Measurements from ENCODE around the gene ST14.
"Not testable (repeated sequence)": the region's sequence is repeated elsewhere in the genome, so short reads cannot be mapped to it uniquely, and the experiment has no call there.

The ST14 gene

DNA sequence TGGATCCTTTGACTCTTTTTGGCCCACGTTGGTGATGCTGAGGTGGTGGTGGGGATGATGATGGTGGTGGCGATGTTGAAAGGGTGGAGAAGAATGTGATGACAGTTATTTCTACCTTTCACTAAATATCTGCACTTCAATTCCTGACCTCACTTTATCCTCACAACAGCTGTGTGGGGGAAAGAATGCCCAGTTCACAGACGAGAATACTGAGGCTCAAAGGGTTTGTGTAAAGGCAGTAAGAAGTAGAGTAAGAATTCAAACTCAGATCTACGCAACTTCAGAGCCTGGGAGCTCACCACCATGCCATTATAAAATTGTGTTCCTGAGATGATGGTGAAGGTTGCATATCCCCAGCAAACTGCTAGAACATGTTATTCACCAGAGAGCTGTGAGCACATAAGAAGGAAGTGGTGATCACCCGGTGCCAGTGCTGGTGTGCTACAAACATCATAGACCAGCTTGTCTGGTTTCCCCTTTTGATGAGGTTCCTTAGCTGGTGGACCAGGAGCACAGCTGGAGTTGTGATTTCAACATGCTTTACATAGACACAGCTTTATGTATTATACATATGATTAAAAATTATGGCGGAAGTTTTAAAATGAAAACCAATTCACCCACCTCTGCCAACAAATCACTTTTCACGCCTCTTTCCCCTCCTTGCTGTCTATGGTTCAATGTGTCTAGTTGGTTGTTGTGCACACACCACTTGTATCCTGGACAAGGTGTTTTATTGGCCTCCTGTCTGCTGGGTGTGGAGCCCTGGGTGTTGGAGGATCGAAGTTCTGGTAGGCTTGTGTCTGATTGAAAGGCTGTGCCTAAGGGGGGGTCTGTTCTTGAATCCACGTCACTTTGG lies 6.2 kb downstream of the ST14 start:
- DNase-seq = peak; percentile 69 to 81

GRCh38 chr11:130166457-130166784 lies 6.8 kb downstream of the ST14 start:
- DNase-seq = peak; percentile 56 to 87

DNA sequence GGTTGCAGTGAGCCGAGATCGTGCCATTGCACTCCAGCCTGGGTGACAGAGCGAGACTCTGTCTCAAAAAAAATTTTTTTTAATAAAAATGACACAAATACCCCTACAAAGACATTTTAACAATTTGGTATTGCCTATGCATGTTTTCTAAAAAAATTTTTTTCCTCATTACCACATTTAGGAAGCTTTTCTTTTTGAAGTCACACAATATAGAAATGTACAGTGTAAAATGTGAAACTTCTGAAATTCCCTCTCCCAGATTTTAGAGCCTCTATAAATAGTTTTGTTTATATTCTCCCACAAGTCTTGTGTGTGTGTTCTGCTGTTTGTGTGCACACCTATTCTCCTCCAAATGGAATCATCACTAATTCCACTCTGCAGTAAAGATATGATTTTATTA lies 7.6 kb downstream of the ST14 start:
- peak; percentile 39 to 64 for DNase-seq

DNA sequence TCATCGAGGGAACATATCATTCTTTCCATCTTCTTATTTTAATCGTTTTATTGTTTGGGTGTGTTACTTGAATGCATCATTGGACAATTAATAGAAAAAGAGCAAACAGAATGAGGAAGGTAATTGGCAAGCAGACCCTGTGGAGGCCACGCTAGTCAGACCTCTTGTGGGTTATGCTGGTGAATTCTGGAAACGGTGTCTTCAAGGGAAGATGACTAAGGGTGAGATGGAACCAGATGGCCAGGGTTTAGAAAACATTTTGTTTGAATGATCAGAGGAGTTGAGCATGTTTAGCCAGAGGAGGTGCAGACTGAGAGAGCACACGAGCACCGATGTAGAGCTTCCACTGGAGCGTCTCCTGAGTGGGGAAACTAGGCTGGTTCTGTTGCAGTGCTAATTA lies 8.5 kb downstream of the ST14 start:
- no peak for DNase-seq

DNA sequence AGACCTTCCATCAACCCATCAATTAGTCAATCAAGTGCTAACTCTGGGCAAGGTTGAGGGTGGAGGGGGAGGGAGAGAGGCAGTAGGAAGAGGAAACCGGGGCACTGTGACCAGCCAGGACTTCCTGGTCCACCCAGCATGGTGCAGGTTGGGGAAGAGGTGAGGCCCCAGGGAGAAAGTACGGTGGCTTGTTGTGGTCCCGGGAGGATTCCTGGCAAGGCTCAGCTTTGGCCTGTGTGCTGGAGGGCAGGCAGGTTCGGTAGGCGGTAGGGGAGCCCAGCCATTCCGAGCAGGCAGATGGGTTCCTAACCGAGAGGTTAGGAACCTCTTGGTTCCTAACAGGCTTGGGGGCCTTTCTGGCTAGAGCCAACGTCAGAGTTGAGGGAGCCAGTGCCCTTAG lies 10.8 kb downstream of the ST14 start:
- no peak for DNase-seq

- no peak for DNase-seq
Observed at GRCh38 chr11:130171534-130171933, 12.0 kb downstream of the ST14 start.

DNA sequence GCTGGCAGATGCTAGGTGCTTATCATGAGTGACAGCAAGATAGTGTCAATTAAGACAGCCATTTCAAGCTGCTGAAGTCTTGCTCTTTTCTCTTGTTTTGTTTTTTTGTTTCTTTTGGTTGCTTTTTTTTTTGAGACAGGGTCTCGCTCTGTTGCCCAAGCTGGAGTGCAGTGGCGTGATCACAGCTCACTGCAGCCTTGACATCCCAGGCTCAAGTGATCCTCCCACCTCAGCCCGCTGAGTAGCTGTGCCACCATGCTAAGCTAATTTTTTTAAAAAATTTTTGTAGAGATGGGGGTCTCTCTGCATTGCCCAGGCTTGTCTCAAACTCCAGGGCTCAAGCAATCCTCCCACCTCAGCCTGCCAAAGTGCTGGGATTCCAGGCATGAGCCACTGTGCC lies 12.4 kb downstream of the ST14 start:
- not testable (repeated sequence) for DNase-seq

- DNase-seq = no peak
Observed at GRCh38 chr11:130174642-130175041, 15.1 kb downstream of the ST14 start.

- no peak for DNase-seq
Observed at GRCh38 chr11:130175898-130176297, 16.3 kb downstream of the ST14 start.

GRCh38 chr11:130177782-130178181 lies 18.2 kb downstream of the ST14 start:
- DNase-seq = no peak

DNA sequence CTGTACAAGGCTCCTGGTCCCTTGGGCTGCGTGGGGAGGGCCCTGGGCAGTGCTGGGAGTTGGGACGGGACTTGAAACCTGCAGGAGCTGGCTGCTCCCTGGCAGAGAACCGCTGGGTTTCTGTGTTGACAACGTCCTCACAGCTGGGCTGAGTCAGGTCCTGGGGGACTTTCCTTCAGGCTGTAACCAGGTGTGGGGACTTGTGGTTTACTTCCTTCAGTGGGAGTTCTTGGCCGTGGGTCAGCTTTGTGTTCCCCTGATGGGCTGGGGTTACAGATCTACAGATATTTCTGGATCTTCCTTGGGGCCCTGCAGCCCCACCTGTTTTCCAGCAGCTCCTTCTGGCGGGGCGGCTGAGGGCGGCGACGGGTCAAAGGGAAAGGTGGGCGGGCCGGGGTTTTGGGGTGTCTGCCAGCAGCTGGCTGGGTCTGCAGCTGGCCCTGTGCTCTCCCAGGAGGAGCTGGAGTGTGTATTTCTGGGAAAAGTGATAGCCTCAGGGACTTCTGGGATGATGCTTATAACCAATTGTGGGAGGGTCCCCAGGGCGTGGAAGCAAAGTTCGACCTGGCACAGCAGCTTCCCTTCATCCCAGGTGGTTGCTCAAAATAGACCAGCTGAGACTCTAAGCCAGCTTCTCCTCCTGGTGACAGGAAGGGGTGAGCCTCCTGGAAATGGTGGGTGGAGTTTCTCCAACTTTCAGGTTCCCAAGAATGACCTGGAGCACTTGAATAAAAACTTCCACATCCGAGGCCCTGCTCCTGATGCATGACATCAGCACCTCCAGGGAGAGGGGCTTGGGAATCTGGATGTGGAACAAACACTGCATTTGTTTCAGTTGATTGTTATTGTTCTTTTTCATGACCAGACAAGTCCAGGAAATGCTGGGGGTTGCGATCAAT lies 19.1 kb downstream of the ST14 start:
- no peak for DNase-seq

DNA sequence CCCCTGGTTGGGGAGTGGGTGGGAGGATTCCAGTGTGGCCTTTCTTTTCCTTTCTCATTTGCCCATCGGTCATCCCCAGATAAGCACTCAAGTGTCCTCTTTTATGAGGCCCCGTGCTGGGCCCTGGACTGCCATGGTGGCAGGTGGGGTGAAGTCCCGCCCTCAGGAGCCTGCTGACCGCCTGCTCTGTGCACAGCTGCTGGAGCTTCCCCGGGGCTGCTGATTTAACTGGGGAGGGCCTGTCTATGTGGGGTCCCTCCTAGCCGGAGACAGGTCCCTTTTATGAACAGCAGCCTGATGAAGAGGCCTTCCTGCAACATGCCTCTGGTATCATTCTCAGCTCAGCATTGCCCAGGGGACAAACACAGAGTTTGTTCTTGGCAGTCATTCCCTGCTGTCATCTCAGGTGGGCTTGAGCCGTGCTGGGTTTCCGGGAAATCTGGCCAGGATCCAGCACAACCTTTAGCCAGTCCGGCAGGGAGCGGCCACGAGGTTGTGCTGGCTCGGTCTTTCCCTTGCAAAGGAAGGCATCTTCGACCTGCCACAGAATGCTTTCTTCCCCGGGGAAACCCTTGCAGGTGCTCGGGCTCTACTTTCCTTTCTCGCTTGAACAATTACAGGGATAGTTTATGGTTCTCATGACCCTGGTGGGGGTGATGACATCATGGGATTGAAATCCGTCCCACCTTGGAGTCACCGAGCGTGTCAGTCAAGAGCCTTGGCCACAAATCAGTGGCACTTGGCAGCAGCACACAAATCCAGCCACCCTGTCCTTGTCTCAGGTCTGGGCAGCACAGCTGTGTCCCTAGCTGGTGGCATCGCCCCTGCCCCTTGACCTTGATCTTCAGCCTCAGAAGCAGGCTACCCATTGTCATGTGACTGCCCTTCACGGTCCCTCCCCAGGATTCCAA lies 20.1 kb downstream of the ST14 start:
- DNase-seq = no peak

- peak; percentile 67 to 69 for DNase-seq
Observed at GRCh38 chr11:130180491-130180890, 20.9 kb downstream of the ST14 start.

DNA sequence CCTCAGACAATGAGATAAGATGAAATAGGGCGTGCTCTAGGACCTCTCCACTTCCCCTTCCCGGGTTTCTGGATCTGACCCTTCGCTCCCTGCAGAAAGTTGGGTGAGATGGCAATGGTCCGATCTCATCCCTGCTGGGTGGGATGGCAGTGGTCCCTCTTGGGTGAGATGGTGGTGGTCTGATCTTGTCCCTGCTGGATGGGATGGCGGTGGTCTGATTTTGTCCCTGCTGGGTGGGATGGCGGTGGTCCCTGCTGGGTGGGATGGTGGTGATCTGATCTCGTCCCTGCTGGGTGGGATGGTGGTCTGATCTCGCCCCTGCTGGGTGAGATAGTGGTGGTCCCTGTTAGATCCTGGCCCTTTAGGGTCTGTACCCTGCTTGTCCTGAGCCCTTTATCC lies 21.3 kb downstream of the ST14 start:
- DNase-seq = no peak

DNA sequence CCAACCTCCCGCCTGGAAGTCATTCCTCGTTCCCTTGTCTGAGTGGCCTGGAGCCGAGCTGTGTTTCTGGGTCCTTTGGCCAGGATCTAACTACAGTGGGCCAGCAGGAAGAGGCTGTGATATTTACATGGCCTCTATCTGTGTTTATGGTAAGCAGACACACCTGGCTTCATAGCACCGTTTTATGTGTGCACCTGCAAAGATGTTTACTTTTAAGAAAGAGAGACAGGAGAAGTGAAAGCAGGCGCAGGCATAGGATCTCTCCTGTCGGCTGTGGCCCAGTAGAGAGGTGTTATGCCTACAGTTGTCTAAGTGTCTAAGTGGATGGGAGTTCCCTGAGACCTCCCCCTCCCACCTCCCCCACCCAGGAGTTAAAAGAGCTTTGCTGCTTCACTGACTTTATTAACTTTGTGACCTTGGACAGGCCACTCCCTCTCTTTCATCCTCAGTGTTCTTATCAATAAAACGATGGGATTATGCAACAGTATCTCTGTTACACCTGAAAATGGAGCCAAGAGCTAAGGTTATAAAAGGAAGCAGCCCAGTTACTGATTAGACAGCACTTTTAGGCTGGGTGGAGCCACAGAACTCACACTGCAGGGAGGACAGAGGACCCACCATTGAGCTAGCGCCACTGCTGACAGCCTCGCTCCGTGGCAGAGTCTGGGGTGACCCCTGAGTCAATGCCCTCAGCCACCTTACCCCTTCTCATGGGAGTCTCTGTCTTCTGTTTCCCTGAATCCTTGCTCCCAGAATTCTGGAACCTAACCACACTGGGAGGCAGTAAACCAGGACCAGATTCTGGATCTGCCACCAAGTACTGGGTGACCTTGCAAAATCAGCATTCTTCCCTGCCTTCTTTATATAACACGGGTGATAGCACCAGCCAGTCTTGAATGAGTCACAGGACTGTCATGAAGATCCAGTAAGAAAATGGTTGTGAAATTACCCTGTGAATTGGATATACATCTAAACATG lies 22.0 kb downstream of the ST14 start:
- DNase-seq = peak; percentile 65 to 83

GRCh38 chr11:130183878-130184610 lies 24.5 kb downstream of the ST14 start:
- no peak for DNase-seq

GRCh38 chr11:130187096-130187495 lies 27.5 kb downstream of the ST14 start:
- no peak for DNase-seq

DNA sequence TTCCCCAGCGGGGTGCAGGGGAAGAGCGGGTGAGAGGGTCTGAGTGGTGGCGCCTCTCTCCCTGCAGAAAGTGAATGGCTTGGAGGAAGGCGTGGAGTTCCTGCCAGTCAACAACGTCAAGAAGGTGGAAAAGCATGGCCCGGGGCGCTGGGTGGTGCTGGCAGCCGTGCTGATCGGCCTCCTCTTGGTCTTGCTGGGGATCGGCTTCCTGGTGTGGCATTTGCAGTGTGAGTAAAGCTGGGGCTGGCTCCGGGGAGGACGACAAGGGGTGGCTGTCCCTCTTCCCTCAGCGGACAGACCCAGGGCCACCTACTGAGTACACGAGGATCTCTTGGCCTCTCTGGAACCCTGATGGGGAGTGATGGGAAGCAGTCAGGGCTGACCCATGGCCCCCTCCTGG lies 28.5 kb downstream of the ST14 start:
- no peak for DNase-seq

DNA sequence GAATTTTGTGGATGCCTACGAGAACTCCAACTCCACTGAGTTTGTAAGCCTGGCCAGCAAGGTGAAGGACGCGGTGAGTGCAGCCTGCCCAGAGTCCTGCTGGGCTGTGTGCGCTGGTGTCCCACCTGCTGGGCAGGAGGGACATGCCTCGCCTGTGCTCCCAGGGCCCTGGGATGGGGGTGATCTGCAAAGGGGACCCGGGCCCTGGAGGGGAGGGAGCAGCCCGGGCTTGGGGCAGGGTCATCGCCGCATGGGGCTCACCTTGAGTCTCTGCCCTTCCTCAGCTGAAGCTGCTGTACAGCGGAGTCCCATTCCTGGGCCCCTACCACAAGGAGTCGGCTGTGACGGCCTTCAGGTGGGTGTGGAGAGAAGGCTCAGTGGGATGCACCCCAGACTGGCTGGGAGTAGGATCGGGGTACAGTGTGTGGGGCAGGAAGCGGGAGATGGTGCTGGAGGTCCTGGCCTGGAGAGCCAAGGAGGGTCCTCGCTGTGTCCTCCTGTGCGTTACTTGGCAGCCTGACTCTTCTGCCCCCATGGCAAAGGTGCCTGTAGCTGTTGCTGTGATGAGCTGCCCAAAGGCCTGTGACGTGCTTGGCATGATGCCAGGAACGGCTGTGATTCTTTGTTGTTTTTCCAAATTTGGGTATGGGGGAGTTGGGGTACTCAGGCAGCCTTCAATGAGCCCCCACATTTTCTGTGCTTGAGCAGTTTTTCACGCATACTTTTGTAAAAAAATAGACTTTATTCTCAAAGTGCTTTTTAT lies 29.2 kb downstream of the ST14 start:
- no peak for DNase-seq
